Spleen (tissue), 11 donors: Measurements from ENCODE around the gene MAN1B1. TPM values are rescaled to one million over a fixed set of nuclear protein-coding genes. Genes with fewer than 3 reads are reported as not detected.

Source experiments
- DNase-seq: peaks from one replicate; pipeline ENCODE4 v3.0.0-alpha.2; 2020
- H3K27ac ChIP-seq, 8 donors: fragments of 200-600 bp; sonication (generic) in 7 of 8; 1 replicate in 4 of 8; 2 replicates in 4 of 8; pipeline versions ENCODE4 v1.5.0 to v1.8.0; 2016 to 2021; ENCODE audit warnings: inconsistent platforms in 4 of 8, mild to moderate bottlenecking in 4 of 8, moderate library complexity in 1 of 8
- H3K27me3 ChIP-seq, 7 donors: fragments of 200-600 bp; sonication (generic) in 6 of 7; replicated peaks in 1 of 7; 1 replicate in 4 of 7; 2 replicates in 3 of 7; pipeline versions ENCODE4 v1.5.0 to v1.8.0; 2016 to 2021; ENCODE audit warnings: inconsistent platforms in 3 of 7, mild to moderate bottlenecking in 1 of 7
- H3K36me3 ChIP-seq, 6 donors: fragments of 200-600 bp; sonication (generic) in 5 of 6; 1 replicate in 4 of 6; 2 replicates in 2 of 6; pipeline versions ENCODE4 v1.5.0 to v1.8.0; 2016 to 2021; ENCODE audit warnings: inconsistent platforms in 2 of 6
- H3K4me1 ChIP-seq, 6 donors: fragments of 200-600 bp; sonication (generic) in 5 of 6; 1 replicate in 3 of 6; 2 replicates in 3 of 6; pipeline versions ENCODE4 v1.5.0 to v1.8.0; 2016 to 2021; ENCODE audit warnings: inconsistent platforms in 3 of 6
- H3K4me3 ChIP-seq, 8 donors: fragments of 200-600 bp; sonication (generic) in 7 of 8; 1 replicate in 4 of 8; 2 replicates in 4 of 8; pipeline versions ENCODE4 v1.5.0 to v1.8.0; 2016 to 2021; ENCODE audit warnings: inconsistent platforms in 4 of 8, mild to moderate bottlenecking in 4 of 8, moderate library complexity in 2 of 8
- H3K9me3 ChIP-seq, 8 donors: fragments of 200-600 bp; sonication (generic) in 7 of 8; 1 replicate in 4 of 8; 2 replicates in 4 of 8; pipeline versions ENCODE4 v1.5.0 to v1.8.0; 2016 to 2021; ENCODE audit warnings: inconsistent platforms in 4 of 8
- CTCF ChIP-seq, 11 experiments: fragments of 200-600 bp in 7 of 11; fragments of 450-650 bp in 4 of 11; sonication (generic) in 4 of 11; IDR thresholded peaks in 8 of 11; conservative IDR thresholded peaks in 3 of 11; 1 replicate in 7 of 11; 2 replicates in 4 of 11; pipeline versions ENCODE4 v1.4.0 to v1.8.0; 2016 to 2021; ENCODE audit warnings: antibody characterized with exemption in 11 of 11, inconsistent platforms in 4 of 11, mild to moderate bottlenecking in 1 of 11
- POLR2A ChIP-seq, 3 donors: fragments of 450-650 bp; IDR thresholded peaks; one replicate each; pipeline ENCODE4 v1.5.1; 2017; ENCODE audit warnings: antibody characterized with exemption in 3 of 3, mild to moderate bottlenecking in 1 of 3
- POLR2AphosphoS5 ChIP-seq, 3 donors: sonication (generic); formaldehyde crosslinking; IDR thresholded peaks; one replicate each; pipeline ENCODE4 v1.5.1; 2017; ENCODE audit warnings: antibody characterized with exemption in 3 of 3
- WGBS, 5 donors: extraction: QIAGEN DNeasy Blood & Tissue Kit in 3 of 5; methylation state at CpG; one replicate each; pipeline versions ENCODE4 v1.1.5 to v1.1.7; 2013 to 2018; 5-methylcytosine and 5-hydroxymethylcytosine counted together
- intact Hi-C: fragments of 100-400 bp; cut with DNase I; formaldehyde crosslinking; loops from one replicate; pipeline ENCODE4 v1.15.0; 2023; ENCODE audit warnings: low total_unique reads
- polyA plus RNA-seq, 3 donors: library from polyadenylated mRNA; stranded (reverse); fragments of 200-250 nt; gene quantifications; one replicate each; pipeline ENCODE4 v1.2.1, GENCODE V29; 2013
- total RNA-seq, 7 donors: library from RNA; depleted of rRNA in 3 of 7; stranded (reverse); fragments of >200 nt in 3 of 7; fragmentation: NEBNext Ultra II Directional in 4 of 7; extraction: Animal tissue kit (Norgen Biotek cat#: 25700) in 4 of 7; gene quantifications; one replicate each; pipeline versions ENCODE4 v1.1.0 to v1.2.1, GENCODE V29; 2016 to 2021
- donor health status: healthy with polysubstance abuse.
- donor health status: DM: no; HTN: no; CAD: no; lungs with moderate emphysema.
- donor health status: DM: no; HTN: no; CAD: no.
- donor health status: Bipolar disorder and iron deficiency.
- donor health status: healthy.
- donor health status: DM: no; HTN: no; CAD: no.
- donor health status: DM: yes; HTN: yes; CAD: no.

MAN1B1 gene
- total and polyA plus RNA-seq, 10 donors = 43.2 to 112 (median 52.8) TPM

- no peak overlapping the region for H3K4me3 ChIP-seq
- peaks cover 0 to 5% (median 0%) of the 10 kb centered on the region in 6 donors for H3K36me3 ChIP-seq
- intact Hi-C loops = loop anchor here (10.0 kb wide), 1 partner anchor 279 kb away; no protein-coding TSS in a partner anchor
- H3K27me3 ChIP-seq = peaks cover 0 to 12% (median 3%) of the 10 kb centered on the region in 7 donors
- peaks cover 2 to 34% (median 18%) of the 10 kb centered on the region in 6 donors for H3K4me1 ChIP-seq
- H3K27ac ChIP-seq = no peak overlapping the region
- peak; percentile 92 for DNase-seq
- TF ChIP-seq POLR2A (IDR thresholded peaks at IDR 0.05) = no peak
- TF ChIP-seq POLR2AphosphoS5 (IDR thresholded peaks at IDR 0.05) = peak; percentile 37 to 73 (median 51)
- TF ChIP-seq CTCF (IDR thresholded peaks at IDR 0.05 in 8 of 11, conservative IDR thresholded peaks at IDR 0.05 in 3 of 11) = peak; percentile 93 to 99 (median 97)
- 56 to 86% (median 59%) methylated on average over 14 to 55 of the region's 55 CpGs for WGBS, 5 donors
- no peaks in the 10 kb centered on the region for H3K9me3 ChIP-seq
Observed at GRCh38 chr9:137064027-137064879, 22.5 kb upstream of the MAN1B1 start.

GRCh38 chr9:137064880-137065164 lies 22.0 kb upstream of the MAN1B1 start:
- Histone ChIP-seq H3K27ac (no peak overlapping the region), H3K36me3 (peaks cover 0 to 5% (median 0%) of the 10 kb centered on the region in 6 donors), H3K4me1 (peaks cover 2 to 40% (median 24%) of the 10 kb centered on the region in 6 donors), H3K9me3 (no peaks in the 10 kb centered on the region), H3K4me3 (no peak overlapping the region), H3K27me3 (peaks cover 0 to 18% (median 7%) of the 10 kb centered on the region in 7 donors)
- 88 to 95% (median 93%) methylated on average over 12 of the region's 12 CpGs for WGBS, 5 donors
- no peak for DNase-seq
- intact Hi-C loops = loop anchor here (10.0 kb wide), 1 partner anchor 280 kb away; no protein-coding TSS in a partner anchor
- TF ChIP-seq POLR2A (IDR thresholded peaks at IDR 0.05) (no peak), CTCF (IDR thresholded peaks at IDR 0.05 in 8 of 11, conservative IDR thresholded peaks at IDR 0.05 in 3 of 11) (no peak), POLR2AphosphoS5 (IDR thresholded peaks at IDR 0.05) (no peak)

GRCh38 chr9:137065336-137065967 lies 21.3 kb upstream of the MAN1B1 start:
- 93 to 100% (median 95%) methylated on average over 13 to 23 of the region's 23 CpGs for WGBS, 5 donors
- TF ChIP-seq CTCF (IDR thresholded peaks at IDR 0.05 in 8 of 11, conservative IDR thresholded peaks at IDR 0.05 in 3 of 11) (no peak), POLR2A (IDR thresholded peaks at IDR 0.05) (no peak), POLR2AphosphoS5 (IDR thresholded peaks at IDR 0.05) (no peak)
- DNase-seq = no peak

More at GRCh38 chr9:137065336-137065967, 21.3 kb upstream of the MAN1B1 start:
- Histone ChIP-seq H3K9me3 (no peaks in the 10 kb centered on the region), H3K4me1 (peaks cover 2 to 46% (median 28%) of the 10 kb centered on the region in 6 donors), H3K27ac (no peak overlapping the region), H3K27me3 (peaks cover 0 to 22% (median 7%) of the 10 kb centered on the region in 7 donors), H3K4me3 (no peak overlapping the region), H3K36me3 (peaks cover 0 to 5% (median 0%) of the 10 kb centered on the region in 6 donors)
- intact Hi-C loops = loop anchor here (10.0 kb wide), 1 partner anchor 281 kb away; no protein-coding TSS in a partner anchor
